ENCODE results near the gene CLMN. TPM values are rescaled to one million over a fixed set of nuclear protein-coding genes. Genes with fewer than 3 reads are reported as not detected.

The CLMN gene
- total RNA-seq, 1 donor from 2014 or later, result 0.26 TPM

DNA sequence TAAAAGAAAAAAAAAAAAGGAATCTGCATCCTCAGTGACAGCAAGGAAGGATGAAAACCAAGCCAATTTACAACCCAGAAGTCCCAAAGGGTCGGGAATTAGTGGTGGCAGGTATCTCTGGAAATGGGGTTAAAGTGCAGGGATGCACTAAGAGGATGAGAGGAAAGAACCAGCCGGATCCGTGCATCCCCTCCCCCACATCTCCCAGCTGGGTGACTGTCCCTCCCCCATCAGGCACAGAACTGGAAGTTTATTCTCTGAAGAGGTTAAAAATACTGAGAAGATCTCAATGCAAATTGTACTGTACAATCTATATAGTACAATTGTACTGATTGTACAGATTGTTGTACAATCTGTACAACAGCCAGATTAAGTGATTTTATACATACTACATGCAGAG lies 15.4 kb downstream of the CLMN start:
- no peak for DNase-seq (ENCODE audit: low read depth in 2 of 2)

DNA sequence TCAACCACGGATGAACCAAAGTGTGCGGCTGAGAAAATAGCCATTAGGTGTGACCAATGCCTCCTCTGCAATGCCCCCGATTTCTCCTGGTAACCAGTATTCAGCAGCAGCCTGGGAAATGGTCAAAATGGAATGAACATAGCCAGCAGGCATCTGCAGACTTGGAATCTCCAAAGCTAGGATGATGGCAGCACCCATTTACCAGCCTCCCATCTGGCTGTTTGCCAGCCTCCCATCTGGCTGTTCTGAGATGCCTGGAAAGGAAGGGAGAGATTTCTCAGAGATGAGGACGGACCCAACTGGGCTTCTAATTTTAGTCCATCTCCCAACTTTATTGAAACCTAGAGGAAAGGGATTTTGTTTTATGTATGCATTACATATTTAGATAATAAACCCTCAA lies 16.2 kb downstream of the CLMN start:
- no peak for DNase-seq (ENCODE audit: low read depth in 2 of 2)

DNA sequence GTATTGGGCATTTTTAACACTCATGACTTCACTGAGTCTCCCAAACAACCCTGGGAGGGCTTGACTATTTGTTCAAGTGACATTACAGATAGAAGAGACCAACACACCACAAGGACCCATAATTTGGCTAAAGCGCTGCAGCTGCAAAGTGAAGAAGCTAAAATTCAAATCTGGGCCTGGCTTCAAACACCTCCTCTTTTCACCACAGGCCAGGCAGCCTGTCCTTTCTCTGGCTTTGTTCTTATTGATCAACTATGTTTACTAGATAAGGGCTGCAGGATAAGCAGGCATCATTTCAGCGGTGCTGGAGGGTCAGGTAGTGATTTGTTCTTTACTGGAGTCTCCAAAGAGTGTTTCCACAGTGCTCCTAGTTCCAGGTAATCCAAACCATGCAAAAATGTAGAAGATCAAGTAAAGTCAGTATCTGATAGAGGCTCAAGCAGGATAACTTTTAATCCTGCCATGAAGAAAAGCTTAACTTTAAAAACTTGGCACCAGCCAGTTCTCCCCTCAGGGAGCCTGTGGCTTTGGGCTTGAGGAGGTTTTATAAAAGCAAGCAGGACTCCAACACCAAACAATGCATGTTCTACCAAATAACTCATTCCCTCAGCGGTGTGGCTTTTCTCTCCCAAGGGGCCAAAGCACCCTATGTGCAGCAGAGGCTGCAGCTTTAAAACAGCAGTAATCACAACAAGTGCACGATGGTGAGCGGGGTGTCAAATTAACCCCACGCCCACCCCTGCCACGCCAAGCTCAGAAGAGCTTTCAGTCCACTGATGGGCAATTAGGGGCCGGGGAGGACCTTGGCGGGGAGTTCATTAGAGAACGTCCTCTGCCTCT lies 16.8 kb downstream of the CLMN start:
- DNase-seq (ENCODE audit: low read depth in 2 of 2), result no peak

DNA sequence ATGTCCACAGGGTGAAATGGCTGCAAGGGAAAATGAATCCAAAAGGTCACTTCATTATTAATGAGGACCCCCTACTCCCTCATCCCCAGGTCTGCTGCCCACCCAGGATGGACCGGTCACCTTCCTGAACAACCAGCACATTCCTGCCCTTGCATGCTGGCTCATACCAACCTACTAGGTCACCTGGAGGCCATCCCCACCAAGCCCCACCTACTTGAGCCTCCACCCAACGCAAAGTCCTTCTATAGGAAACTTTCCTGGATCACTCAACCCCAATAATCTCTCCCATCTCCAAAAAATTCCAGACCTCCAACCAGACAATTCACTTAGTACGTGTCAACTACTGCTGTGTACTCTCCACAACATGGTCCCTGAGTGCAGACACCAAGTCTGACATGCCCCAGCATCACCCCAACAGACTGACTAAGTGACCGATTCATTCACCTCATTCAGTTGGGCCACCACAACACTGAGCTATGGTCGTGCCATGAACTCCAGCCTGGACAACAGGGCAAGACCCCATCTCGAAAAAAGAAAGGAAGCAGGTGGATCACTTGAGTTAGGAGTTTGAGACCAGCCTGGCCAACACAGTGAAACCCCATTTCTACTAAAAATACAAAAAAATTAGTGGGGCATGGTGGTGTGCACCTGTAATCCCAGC lies 18.1 kb downstream of the CLMN start:
- no peak for DNase-seq (ENCODE audit: low read depth in 2 of 2)

DNA sequence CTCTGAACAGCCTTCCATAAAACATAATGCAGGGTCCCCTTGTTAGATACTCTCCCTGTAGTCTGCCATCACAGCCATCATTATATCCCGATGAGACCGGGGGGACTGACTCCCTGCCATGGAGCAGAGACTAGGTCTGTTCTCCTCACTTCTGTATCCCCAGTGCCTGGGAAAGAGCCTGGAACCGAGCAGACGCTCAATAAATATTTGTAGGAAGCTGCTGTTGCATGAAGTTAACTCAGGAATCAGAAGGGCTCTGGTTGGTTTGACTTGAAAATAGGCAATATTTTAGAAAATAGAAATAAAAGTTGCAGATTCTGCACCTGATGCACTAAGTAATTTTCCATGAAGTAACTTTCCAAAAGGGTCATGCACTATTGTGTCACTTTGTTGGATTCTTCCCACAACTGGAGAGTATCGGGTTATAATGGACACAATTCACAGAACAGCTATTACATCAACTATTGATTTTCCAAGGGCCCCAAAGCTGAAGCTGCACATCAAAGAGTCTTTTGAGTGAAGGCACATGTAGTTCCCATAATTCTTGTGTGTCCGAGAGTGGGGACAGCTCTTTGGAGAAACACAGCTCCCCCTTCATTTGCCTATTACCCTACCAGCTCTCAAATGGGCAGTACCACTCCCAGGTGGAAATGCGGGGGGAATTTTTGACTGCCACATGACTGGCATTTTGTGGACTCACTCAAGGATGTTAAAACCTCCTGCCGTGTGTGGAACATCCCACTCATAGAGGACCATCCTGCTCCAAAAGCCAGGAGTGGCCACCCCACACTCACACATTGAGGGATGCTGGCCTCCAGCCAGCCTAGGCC lies 18.8 kb downstream of the CLMN start:
- no peak for DNase-seq (ENCODE audit: low read depth in 2 of 2)

DNA sequence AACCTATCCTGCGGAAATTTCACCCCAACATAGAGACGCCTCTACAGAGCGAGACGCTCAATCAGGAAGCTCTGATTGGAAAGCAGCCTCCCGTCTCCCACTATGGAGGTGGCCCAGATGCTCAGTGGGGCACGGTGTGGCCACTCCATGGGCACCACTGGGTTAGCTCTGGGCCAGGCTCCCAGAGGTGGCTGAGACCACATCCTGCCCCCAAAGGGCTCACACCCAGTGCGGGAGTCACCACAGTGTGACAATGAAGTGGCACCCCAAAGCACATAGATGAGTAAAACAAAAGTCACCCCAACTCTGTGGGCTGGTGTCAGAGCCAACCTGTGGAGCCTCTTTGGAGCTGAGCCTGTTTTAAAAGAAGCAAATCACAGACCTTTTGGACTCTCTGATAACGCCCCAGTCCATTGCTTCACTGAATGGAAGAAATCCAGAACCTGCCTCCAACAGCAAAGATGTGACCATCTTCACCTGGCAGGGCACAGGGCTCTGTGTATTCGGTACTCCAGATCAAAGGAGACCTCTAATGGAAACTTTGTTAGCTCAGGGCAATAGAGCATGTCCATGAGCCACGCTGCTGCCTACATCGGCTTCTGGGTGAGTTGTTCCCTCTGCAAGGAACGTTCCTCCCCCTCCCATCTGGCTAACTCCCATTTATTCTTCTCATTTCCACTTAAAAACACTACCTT lies 19.6 kb downstream of the CLMN start:
- no peak for DNase-seq (ENCODE audit: low read depth in 2 of 2)

DNA sequence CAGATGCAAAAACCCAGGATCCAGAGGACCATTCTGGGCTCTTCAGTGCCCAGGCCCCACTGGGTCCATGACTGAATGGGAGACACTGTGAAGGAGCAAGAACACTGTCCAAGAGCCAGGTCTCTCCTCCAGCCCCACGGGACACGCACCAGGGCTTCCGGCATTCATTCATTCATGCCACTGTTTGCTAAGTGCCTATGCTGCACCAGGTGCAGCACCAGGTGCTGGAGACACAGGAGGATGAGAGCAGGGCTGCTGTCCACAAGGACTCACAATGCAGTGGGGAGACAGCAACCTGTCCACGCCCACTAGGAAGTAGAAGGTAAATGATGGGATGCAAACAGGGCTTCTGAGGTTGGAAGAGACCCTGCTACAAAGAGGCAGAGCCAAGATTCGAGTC lies 20.4 kb downstream of the CLMN start:
- DNase-seq (ENCODE audit: low read depth in 2 of 2), result no peak

DNA sequence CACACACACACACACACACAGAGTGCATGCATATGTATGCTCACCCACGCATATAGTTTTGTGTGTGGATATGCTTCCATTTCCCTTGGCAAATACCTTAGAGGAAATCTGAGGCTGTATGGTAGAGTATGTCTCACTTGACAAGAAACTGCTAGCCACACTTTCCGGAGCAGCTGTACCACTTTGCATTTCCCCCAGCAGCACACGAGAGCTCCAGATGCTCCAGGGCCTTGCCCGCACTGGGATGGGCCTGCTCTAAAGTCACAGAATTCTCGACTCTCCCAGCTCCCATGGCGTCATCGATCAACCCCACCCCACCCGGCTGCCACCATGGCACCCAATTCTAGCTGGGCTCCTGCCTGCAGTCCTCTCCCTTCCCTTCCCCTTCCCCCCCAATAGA lies 21.9 kb downstream of the CLMN start:
- no peak for DNase-seq (ENCODE audit: low read depth in 2 of 2)

DNA sequence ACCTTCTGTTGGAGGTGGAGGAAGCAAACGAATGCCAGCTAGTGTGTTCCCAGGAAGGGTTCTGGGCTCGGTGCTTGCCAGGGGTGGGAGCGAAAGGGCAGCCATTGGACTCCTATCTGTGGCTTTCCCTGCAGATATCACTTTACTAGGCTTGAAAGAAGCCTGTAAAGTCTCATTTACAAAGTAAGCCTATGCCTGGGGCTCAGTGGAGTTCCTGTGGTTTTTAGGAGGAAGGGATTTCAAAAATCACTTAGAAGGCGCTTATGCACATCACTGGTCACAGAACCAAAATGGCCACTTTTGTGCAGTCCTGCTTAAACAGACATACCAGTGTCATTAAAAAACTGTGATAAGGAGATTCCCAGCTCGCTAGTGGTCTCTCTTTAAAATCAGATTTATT lies 22.7 kb downstream of the CLMN start:
- no peak for DNase-seq (ENCODE audit: low read depth in 2 of 2)

DNA sequence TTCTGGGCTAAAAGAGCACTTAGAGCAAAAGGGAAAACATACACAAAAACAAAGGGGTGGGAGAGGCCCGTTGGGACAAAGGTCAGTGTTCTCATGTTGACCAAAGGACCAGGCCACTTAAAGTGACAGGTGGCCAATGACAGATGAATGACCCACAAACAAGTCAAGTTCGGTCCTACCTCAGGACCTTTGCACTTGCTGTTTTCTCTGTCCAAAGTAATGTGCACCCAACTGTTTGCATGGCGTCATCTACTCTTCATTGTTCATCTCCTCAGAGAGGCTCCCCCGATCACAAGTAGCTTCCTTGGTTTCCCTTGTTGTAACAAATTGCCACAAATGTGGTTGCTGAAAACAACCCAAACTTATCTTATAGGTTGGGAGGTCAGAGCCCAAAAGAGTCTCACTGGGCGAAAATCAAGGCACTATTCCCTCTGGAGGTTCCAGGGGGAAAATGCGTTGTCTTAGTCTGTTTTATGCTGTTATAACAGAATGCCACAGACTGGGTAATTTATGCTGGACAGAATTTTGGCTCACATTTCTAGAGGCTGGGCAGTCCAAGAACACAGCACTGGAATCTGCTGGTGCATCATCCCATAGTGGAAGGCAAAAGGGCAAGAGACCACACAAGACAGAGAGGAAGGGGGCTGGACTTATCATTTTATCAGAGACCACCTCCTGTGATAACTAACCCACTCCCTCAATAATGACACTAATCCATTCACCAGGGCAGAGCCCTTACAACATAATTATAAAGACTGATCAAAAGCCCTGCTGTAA lies 23.9 kb downstream of the CLMN start:
- DNase-seq (ENCODE audit: low read depth in 2 of 2), result no peak

DNA sequence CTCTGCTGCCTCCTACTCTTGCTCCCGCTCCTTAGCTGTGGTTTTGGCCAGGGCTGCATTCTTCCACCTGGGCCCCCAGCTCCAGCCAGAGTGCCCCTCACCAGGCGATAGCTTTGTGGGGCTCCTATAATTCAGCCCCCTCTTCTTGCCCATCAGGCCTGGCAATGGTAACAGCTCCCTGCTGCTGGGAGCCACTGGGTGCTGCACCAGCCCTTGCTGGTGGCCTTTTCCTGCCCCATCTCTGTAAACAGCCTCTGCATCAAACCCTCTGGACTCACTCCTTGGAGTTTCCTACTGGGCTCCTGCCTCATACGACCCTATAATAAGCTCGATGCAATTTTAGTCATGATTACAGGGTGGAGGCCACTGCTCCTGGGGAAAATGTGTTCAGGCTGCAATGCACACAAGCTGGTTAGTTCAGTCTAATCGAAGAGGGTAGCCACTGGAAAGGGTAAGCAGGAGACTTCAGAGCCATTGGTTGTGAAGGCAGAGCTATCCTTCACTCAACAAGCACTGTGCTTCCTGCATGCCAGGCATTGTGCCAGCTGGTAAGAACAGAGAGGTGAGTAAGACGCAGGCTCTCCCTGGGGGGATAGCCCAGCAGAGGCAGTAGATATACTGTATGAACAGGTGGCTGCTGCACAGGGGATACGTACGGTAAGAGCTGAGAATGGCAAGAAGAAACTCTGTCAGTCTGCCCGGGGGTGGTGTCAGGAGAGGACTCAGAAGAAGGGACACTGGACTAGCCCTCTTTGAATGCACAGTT lies 24.7 kb downstream of the CLMN start:
- DNase-seq (ENCODE audit: low read depth in 2 of 2), result peak in 1 of 2 donors; percentile 85

DNA sequence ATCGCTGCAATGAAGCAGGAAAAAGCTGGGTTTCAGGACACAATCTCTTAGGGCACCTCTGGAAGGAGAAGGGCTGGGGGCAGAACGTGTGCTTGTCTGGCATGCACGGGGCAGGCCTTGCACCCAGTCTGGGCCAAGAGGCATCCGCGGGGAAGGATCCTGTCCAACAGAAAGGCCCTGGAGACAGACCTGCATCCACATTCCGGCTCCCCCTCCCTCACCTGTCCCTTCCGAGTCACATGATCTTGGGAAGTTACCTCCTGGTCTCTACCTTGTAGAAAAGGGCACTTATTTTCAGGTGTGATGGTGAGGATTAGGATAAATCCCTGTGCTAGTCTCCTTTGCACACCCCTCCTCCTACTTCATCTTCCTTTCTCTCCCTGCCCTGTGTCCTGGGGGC lies 25.4 kb downstream of the CLMN start:
- DNase-seq (ENCODE audit: low read depth in 2 of 2), result no peak

DNA sequence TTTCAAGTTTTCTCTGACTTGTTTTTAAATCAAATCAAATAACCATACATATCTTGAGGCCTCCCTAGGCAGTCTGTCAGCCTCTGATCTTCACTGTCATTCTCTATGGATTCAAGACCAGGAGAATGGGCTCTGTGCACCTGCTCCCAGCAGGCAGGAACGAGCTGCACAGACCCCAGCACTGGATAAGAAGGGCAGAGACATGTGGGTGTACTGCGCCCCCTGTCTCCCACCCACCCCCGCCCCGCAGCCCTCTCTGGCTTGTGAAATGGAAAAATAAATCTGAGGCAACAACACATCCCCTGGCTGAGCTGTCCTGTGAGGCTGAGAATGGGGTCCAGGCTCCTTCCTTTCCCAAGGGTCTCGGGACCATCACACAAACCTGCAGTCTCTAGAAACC lies 26.3 kb downstream of the CLMN start:
- DNase-seq (ENCODE audit: low read depth in 2 of 2), result no peak

DNA sequence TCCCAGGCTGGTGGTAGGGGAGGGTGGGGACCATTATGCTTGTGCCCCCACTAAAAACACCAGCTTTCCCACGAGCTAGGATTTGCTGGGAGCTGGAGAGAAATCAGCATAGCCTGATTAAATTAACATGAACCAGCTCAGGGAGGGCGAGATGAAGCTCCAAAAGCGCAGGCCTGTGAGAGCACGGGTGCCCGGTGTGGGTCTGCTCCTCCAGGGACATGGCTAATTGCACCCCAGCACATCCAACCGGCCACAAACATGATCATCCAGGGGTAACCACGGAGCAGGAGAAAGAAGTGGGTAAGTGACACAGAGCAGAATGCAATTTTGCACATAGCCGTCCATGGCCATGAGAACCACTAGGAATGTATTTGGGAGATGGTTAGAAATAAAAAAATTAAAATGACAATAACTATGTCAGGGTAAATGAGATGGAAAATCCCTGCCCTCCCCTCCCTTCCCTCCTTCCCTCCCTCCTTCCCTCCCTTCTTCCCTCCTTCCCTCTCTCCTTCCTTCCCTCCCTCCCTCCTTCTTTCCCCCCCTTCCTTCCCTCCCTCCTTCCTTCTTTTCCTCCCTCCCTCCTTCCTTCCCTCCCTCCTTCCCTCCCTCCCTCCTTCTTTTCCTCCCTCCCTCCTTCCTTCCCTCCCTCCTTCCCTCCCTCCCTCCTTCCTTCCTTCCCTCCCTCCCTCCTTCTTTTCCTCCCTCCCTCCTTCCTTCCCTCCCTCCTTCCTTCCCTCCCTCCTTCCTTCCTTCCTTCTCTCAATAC lies 26.9 kb downstream of the CLMN start:
- no peak for DNase-seq (ENCODE audit: low read depth in 2 of 2)

DNA sequence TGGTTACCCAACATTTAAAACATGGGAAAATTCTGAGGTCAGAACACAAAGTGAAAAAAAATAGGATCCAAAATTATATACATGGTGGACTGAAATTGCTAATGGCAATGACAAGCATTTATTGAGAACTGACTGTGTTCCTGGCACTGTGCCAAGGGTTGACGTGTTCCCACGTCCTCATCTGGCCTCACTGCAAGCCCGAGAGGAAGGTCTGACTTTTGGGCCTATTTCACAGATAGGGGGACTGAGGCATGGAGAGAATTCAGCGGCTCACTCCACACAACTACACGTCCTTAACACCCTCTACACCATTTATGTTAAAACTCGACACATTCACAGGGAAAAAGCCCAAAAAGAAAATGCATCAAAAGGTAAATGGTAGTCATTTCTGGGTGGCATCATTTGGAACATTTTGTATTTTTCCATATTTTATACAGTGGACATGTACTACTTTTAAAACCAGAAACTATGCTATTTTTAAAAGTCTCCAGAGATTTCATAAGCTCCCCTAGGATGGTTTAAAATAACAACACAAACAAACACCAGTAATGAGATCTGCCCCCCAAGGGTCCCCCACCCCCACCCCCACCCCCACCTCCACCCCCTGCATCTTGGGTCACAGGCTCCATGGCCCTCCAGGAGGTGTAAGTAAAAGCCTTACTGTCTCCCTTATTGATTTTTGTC lies 27.7 kb downstream of the CLMN start:
- DNase-seq (ENCODE audit: low read depth in 2 of 2), result peak; percentile 88 to 89

DNA sequence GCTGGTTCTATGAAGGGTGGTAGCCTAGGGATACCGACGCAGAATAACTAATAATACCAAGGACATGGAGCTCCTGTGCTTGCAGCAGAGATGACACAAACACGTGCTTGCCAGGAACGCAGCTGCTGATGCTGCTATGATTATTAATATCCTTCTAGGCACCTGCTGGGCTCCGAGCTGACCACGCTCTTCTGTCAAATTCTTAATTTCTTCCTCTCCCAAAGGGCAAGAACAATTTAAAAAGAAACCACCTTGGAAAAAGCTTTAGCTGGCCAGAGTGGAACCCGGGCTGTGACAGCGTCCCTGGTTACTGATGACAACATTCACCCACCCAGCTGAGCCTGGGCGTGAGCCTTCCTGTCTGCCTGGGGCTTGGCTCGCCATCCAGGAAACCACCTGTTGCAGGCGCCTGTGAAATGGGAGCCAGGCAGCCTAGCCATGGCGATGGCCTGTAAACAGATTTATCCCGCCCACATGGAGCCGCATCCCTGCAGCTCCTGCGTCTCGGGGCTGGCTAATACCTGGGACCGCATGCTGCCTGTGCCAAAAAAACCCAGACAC lies 28.8 kb downstream of the CLMN start:
- peak; percentile 88 to 93 for DNase-seq (ENCODE audit: low read depth in 2 of 2)

DNA sequence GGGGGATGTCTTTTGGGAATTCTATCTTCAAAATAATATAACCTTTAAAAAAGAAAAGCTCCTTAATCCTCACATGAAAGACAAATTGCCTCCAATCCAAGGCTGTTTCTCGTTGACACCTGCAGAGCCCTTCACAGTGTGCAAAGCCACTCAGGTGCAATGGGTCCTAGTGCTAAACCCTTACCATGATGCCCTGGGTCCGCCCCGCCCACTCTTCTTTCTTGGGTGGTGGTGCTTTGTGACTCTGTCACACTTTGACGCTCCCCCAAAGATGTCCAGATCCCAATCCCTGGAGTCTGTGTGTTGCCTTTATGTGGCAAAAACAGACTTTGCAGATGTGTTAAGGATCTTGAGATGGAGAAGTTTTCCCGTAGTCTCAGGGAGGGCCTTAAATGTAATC lies 29.7 kb downstream of the CLMN start:
- DNase-seq (ENCODE audit: low read depth in 2 of 2), result no peak

DNA sequence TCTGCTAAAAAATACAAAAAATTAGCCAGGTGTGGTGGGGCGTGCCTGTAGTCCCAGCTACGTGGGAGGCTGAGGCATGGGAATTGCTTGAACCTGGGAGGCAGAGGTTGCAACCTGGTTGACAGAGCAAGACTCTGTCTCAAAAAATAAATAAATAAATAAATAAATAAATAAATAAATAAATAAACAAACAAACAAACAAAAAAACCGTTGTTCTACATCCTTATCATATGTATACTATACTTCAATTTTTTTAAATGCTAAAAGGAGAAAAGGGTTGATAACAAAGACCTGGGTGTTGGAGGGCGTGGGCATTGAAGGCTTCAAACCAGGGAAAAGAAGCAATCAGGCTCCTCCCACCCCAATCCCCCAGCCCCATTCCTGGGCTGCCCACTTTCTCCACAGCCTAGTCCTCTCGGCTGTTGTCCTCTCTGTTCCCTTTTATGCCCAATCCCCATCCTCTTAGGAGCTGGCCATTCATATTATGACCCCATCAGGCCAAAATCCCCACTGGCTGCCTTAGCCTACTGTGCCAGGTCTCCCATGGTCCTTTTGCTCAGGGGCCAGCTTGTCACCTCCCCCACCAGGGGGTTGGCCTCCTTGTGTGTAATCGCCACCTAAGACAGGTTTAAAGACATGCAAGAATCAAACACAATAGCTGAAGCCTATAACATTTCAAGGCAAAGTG lies 30.2 kb downstream of the CLMN start:
- no peak for DNase-seq (ENCODE audit: low read depth in 2 of 2)

Measured in dermis microvascular lymphatic vessel endothelial cell (primary cell).